HG03175 (cell line): ENCODE results near the gene CCDC148.

Experiments used
- ATAC-seq: cut with Tn5 transposase; IDR thresholded peaks from one replicate; pipeline ENCODE4 v1.9.1; 2021; ENCODE audit warnings: mild to moderate bottlenecking, moderate library complexity; ENCODE audit not compliant: unreplicated experiment

CCDC148 gene

GRCh38 chr2:158305501-158305900 lies 151.1 kb downstream of the CCDC148 start:
- ATAC-seq = no peak

DNA sequence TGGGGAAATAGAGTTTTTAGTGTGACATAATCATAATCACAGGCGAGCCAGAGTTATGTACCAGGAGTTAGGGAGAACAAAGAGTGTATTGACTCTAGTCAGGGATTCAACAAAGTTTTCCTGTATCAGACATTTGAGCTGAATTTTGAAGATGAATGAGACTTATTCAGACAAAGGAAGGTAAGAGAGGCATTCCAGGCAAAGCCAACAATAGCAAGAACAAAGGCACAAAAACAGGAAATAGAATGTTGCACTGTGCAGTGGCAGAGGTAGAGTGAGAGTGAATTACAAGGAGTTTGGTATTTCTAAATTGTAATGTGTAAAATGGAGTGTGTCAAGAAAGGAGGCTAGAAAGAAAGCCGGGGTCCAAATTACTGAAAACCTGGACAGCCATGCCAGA lies 156.2 kb downstream of the CCDC148 start:
- no peak for ATAC-seq

DNA sequence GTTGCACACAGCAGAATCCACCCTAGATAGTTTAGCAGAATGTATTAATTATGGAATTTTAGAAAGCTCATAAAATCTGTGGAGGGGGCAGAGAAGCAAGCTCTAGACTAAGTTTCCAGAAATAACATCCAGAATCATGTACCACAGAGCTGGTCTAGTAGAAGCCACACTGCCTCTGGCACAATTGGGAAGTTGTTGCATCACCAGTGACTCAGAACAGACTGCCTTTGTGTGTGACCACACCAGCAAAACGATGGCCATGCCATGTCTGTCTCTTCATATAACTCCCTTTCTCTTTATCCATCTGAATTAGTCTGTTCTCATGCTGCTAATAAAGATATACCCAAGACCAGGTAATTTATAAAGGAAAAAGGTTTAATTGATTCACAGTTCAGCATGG lies 158.9 kb downstream of the CCDC148 start:
- ATAC-seq = no peak

- ATAC-seq = no peak
Observed at GRCh38 chr2:158297120-158297519, 159.4 kb downstream of the CCDC148 start.

GRCh38 chr2:158293722-158294121 lies 162.8 kb downstream of the CCDC148 start:
- ATAC-seq = no peak

GRCh38 chr2:158291544-158292180 lies 164.9 kb downstream of the CCDC148 start:
- no peak for ATAC-seq

DNA sequence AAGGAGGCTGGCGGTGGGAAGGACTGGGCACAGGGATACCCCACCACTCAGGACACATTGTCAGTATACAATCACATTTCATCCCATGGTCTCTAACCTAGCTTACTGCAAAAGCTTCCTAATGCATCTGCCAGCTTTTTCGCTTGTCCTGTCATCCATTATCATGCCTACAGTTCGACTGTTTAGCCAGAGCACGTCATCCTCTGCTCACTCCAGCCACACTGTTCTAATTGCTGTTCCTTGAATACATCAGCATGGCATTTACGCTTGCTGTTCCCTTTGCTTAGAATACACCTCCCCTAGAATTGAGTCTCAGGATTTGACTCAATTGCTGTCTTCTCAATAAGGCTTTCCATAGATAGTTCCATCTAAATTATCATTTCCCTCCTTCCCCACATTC lies 166.3 kb downstream of the CCDC148 start:
- no peak for ATAC-seq

DNA sequence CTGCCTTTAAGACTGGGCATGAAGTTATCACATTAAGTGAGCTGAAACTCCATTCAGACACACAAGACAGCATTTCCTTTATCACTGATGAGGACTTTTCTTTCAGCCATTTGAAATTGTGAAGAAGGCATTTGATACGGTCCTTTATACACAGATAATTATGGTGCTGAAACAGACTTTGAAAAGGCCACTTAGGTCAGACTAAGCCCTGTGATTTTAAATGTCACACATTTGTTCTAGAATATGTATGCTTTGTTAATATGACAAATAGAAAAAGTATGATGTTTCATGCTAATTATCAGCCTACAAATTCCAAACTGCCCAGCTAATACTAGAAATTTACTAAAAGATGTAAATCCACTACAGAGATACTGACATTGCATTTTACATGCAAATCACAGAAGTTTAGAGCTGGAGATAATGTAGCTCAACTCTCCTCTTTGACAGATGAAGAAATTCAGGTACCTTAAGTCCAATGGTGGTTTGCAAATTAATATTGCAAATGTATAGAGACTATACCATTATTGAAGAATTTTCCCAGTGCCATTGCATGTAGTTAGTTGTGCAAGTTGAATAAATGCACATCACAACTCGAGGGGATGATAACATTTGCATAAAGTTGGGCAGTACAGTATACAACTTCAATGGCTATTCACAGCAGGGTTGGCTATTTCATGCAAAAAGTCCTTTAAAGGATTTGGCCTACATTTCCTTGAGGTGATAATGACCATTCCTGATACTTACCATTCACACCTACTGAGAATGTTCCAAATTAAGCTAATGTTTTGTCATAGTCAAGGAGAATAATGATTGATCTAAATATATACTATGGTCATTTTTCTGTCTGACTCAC lies 179.7 kb downstream of the CCDC148 start:
- no peak for ATAC-seq

DNA sequence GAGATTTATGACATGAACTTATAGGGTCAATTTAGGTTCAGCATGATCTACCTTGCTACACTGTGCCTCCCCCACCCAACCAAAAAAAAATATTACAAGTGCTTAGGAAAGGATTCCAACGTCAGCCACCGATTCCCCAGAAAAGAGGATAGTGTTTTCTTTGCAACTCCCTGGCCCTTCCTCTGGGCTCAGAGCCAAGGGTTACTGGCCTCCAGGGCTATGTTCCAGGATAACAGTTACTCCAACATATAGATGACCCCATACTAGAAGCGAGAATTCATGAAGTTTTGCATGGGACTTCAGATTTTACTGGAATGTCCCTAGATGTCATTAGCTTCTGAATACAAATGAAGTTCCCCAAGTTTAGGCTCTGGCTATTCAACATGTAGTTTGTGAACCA lies 182.8 kb downstream of the CCDC148 start:
- ATAC-seq = no peak

GRCh38 chr2:158270536-158270935 lies 186.0 kb downstream of the CCDC148 start:
- no peak for ATAC-seq

- ATAC-seq = no peak
Observed at GRCh38 chr2:158269143-158269542, 187.4 kb downstream of the CCDC148 start.

GRCh38 chr2:158266111-158266510 lies 190.4 kb downstream of the CCDC148 start:
- no peak for ATAC-seq

DNA sequence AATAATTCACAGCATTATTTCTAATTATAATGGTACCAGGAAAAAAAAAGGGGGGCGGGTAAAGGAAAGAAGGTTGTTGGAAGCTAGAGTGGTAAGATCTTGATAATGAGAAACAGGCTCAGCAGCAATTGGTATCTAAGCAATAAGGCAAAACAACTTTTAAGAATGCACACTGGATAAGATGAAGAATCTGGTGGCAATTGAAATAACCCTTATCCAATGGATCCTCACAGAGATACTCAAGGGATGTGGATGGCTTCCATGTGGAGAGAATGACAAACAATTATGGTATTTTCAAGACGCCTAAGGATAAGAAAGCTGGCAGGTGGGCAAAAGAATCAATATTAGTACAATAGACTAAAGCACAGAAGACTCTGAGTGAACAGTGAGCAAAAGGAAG lies 201.3 kb downstream of the CCDC148 start:
- no peak for ATAC-seq

DNA sequence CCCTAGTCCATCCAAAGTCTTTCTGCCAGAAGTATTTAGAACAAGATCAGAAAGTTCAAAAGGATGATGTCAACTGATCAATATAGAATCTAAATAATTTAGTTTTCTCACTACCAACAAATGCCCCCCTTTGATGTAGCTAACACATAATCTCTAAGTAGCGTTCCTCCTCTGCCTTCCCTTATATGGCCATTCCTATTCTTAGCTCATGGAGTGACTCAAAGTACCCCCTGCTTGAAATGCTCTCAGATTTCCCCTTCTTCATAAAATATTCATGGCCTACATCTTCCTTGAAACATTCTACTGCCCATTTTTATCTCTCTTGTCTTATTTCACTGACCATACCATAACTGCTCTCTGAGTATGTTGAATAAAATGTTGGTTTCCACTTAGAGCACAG lies 203.4 kb downstream of the CCDC148 start:
- ATAC-seq = no peak

DNA sequence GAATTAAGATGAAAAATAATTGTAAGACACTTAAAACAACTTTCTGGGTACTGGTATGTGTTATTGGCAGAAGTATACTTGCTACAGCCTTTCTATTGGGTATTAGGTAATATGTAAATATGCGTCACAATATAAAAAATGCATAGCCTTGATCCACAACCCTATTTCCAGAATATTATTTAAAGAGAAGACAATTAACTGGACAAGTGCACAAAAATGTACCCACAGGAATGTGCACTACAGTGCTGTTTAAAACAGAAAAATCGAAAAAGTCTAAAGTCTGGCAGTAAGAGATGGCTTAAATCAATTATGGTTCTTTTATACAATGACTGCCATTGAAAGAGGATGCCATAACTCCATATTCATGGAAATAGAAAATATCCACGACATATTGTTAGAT lies 205.2 kb downstream of the CCDC148 start:
- no peak for ATAC-seq

- no peak for ATAC-seq
Observed at GRCh38 chr2:158243392-158243791, 213.2 kb downstream of the CCDC148 start.

- no peak for ATAC-seq
Observed at GRCh38 chr2:158242280-158242679, 214.3 kb downstream of the CCDC148 start.

GRCh38 chr2:158240975-158241374 lies 215.6 kb downstream of the CCDC148 start:
- no peak for ATAC-seq

DNA sequence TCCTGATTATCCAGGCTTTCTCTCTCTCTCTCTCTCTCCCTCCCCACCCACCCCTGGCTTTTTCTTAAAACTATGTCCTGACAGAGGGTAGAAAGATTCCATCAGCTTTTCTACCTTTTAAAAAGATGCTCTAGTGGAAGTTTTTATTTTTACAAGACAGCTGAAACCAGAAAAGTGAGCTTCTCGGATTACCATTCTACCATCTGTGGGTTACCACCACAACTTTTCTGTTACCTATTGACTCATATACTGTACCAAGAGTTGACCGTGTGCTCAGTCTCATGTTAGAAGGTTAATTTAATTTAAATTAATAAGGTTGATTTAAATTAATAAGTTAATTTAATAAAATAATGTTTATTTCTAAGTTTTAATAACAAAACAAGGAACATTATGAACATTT lies 217.3 kb downstream of the CCDC148 start:
- ATAC-seq = no peak

GRCh38 chr2:158234497-158234896 lies 222.1 kb downstream of the CCDC148 start:
- no peak for ATAC-seq

- ATAC-seq = no peak
Observed at GRCh38 chr2:158232476-158232875, 224.1 kb downstream of the CCDC148 start.

- no peak for ATAC-seq
Observed at GRCh38 chr2:158228943-158229508, 227.5 kb downstream of the CCDC148 start.
